ENCODE data around the gene RERE.
"Not testable (repeated sequence)": the region's sequence is repeated elsewhere in the genome, so short reads cannot be mapped to it uniquely, and the experiment has no call there.

The RERE gene

GRCh38 chr1:8502949-8503348 lies 314.5 kb downstream of the RERE start:
- H3K9me3 ChIP-seq (ENCODE audit: low read length); H3K27ac ChIP-seq (ENCODE audit: low read depth, low read length); H3K9ac ChIP-seq (ENCODE audit: low read length): not testable (repeated sequence)

GRCh38 chr1:8497210-8497819 lies 320.1 kb downstream of the RERE start:
- Histone ChIP-seq H3K9ac (ENCODE audit: low read length) (no peak overlapping the region), H3K4me1 (ENCODE audit: insufficient read depth, low read length) (no peaks in the 10 kb centered on the region), H3K27ac (ENCODE audit: low read depth, low read length) (no peak overlapping the region)

More at GRCh38 chr1:8502949-8503348, 314.5 kb downstream of the RERE start:
- H3K4me1 ChIP-seq (ENCODE audit: insufficient read depth, low read length); H3K27me3 ChIP-seq (ENCODE audit: control insufficient read depth in 1 of 2, insufficient read depth in 2 of 2, low read length in 2 of 2); H3K36me3 ChIP-seq (ENCODE audit: insufficient read depth, low read length); H3K4me3 ChIP-seq (ENCODE audit: low read depth in 1 of 2, low read length in 2 of 2): not testable (repeated sequence)

GRCh38 chr1:8496473-8496872 lies 321.0 kb downstream of the RERE start:
- Histone ChIP-seq H3K27ac (ENCODE audit: low read depth, low read length) (no peak overlapping the region), H3K9ac (ENCODE audit: low read length) (no peak overlapping the region), H3K4me3 (ENCODE audit: low read depth in 1 of 2, low read length in 2 of 2) (no peak overlapping the region), H3K4me1 (ENCODE audit: insufficient read depth, low read length) (no peaks in the 10 kb centered on the region), H3K27me3 (ENCODE audit: control insufficient read depth in 1 of 2, insufficient read depth in 2 of 2, low read length in 2 of 2) (no peaks in the 10 kb centered on the region), H3K36me3 (ENCODE audit: insufficient read depth, low read length) (peaks cover 18% of the 10 kb centered on the region), H3K9me3 (ENCODE audit: low read length) (no peaks in the 10 kb centered on the region)

More at GRCh38 chr1:8497210-8497819, 320.1 kb downstream of the RERE start:
- H3K4me3 ChIP-seq (ENCODE audit: low read depth in 1 of 2, low read length in 2 of 2): no peak overlapping the region
- no peaks in the 10 kb centered on the region for H3K27me3 ChIP-seq (ENCODE audit: control insufficient read depth in 1 of 2, insufficient read depth in 2 of 2, low read length in 2 of 2)
- H3K36me3 ChIP-seq (ENCODE audit: insufficient read depth, low read length): peaks cover 18% of the 10 kb centered on the region
- no peaks in the 10 kb centered on the region for H3K9me3 ChIP-seq (ENCODE audit: low read length)

GRCh38 chr1:8495928-8496401 lies 321.5 kb downstream of the RERE start:
- no peaks in the 10 kb centered on the region for H3K4me1 ChIP-seq (ENCODE audit: insufficient read depth, low read length)

GRCh38 chr1:8494681-8495080 lies 322.8 kb downstream of the RERE start:
- Histone ChIP-seq H3K27ac (ENCODE audit: low read depth, low read length) (no peak overlapping the region), H3K36me3 (ENCODE audit: insufficient read depth, low read length) (peaks cover 18% of the 10 kb centered on the region), H3K9ac (ENCODE audit: low read length) (no peak overlapping the region), H3K4me1 (ENCODE audit: insufficient read depth, low read length) (no peaks in the 10 kb centered on the region), H3K4me3 (ENCODE audit: low read depth in 1 of 2, low read length in 2 of 2) (no peak overlapping the region), H3K9me3 (ENCODE audit: low read length) (no peaks in the 10 kb centered on the region), H3K27me3 (ENCODE audit: control insufficient read depth in 1 of 2, insufficient read depth in 2 of 2, low read length in 2 of 2) (no peaks in the 10 kb centered on the region)

More at GRCh38 chr1:8495928-8496401, 321.5 kb downstream of the RERE start:
- Histone ChIP-seq H3K27me3 (ENCODE audit: control insufficient read depth in 1 of 2, insufficient read depth in 2 of 2, low read length in 2 of 2) (no peaks in the 10 kb centered on the region), H3K36me3 (ENCODE audit: insufficient read depth, low read length) (peaks cover 18% of the 10 kb centered on the region), H3K27ac (ENCODE audit: low read depth, low read length) (no peak overlapping the region), H3K9ac (ENCODE audit: low read length) (no peak overlapping the region), H3K9me3 (ENCODE audit: low read length) (no peaks in the 10 kb centered on the region), H3K4me3 (ENCODE audit: low read depth in 1 of 2, low read length in 2 of 2) (no peak overlapping the region)

- H3K36me3 ChIP-seq (ENCODE audit: insufficient read depth, low read length): peaks cover 18% of the 10 kb centered on the region
- no peak overlapping the region for H3K27ac ChIP-seq (ENCODE audit: low read depth, low read length)
- no peaks in the 10 kb centered on the region for H3K27me3 ChIP-seq (ENCODE audit: control insufficient read depth in 1 of 2, insufficient read depth in 2 of 2, low read length in 2 of 2)
- H3K9me3 ChIP-seq (ENCODE audit: low read length): no peaks in the 10 kb centered on the region
- no peak overlapping the region for H3K9ac ChIP-seq (ENCODE audit: low read length)
- no peaks in the 10 kb centered on the region for H3K4me1 ChIP-seq (ENCODE audit: insufficient read depth, low read length)
- H3K4me3 ChIP-seq (ENCODE audit: low read depth in 1 of 2, low read length in 2 of 2): no peak overlapping the region
These were observed 323.4 kb downstream of the RERE start for GRCh38 chr1:8493916-8494540.

GRCh38 chr1:8487249-8487648 lies 330.2 kb downstream of the RERE start:
- Histone ChIP-seq H3K4me3 (ENCODE audit: low read depth in 1 of 2, low read length in 2 of 2) (no peak overlapping the region), H3K36me3 (ENCODE audit: insufficient read depth, low read length) (no peaks in the 10 kb centered on the region), H3K4me1 (ENCODE audit: insufficient read depth, low read length) (peaks cover 7% of the 10 kb centered on the region), H3K27ac (ENCODE audit: low read depth, low read length) (no peak overlapping the region), H3K27me3 (ENCODE audit: control insufficient read depth in 1 of 2, insufficient read depth in 2 of 2, low read length in 2 of 2) (no peaks in the 10 kb centered on the region), H3K9ac (ENCODE audit: low read length) (no peak overlapping the region), H3K9me3 (ENCODE audit: low read length) (no peaks in the 10 kb centered on the region)

- H3K9me3 ChIP-seq (ENCODE audit: low read length): no peaks in the 10 kb centered on the region
- H3K4me3 ChIP-seq (ENCODE audit: low read depth in 1 of 2, low read length in 2 of 2): no peak overlapping the region
- H3K27me3 ChIP-seq (ENCODE audit: control insufficient read depth in 1 of 2, insufficient read depth in 2 of 2, low read length in 2 of 2): no peaks in the 10 kb centered on the region
- no peaks in the 10 kb centered on the region for H3K36me3 ChIP-seq (ENCODE audit: insufficient read depth, low read length)
- no peak overlapping the region for H3K9ac ChIP-seq (ENCODE audit: low read length)
- H3K27ac ChIP-seq (ENCODE audit: low read depth, low read length): no peak overlapping the region
- peaks cover 7% of the 10 kb centered on the region for H3K4me1 ChIP-seq (ENCODE audit: insufficient read depth, low read length)
These were observed 331.4 kb downstream of the RERE start for GRCh38 chr1:8486047-8486446.

GRCh38 chr1:8483586-8483985 lies 333.9 kb downstream of the RERE start:
- Histone ChIP-seq H3K4me3 (ENCODE audit: low read depth in 1 of 2, low read length in 2 of 2) (no peak overlapping the region), H3K27ac (ENCODE audit: low read depth, low read length) (no peak overlapping the region), H3K36me3 (ENCODE audit: insufficient read depth, low read length) (no peaks in the 10 kb centered on the region), H3K27me3 (ENCODE audit: control insufficient read depth in 1 of 2, insufficient read depth in 2 of 2, low read length in 2 of 2) (no peaks in the 10 kb centered on the region), H3K4me1 (ENCODE audit: insufficient read depth, low read length) (peaks cover 7% of the 10 kb centered on the region), H3K9ac (ENCODE audit: low read length) (no peak overlapping the region), H3K9me3 (ENCODE audit: low read length) (no peaks in the 10 kb centered on the region)

- H3K27ac ChIP-seq (ENCODE audit: low read depth, low read length): no peak overlapping the region
- H3K9ac ChIP-seq (ENCODE audit: low read length): no peak overlapping the region
- H3K4me3 ChIP-seq (ENCODE audit: low read depth in 1 of 2, low read length in 2 of 2): no peak overlapping the region
- no peaks in the 10 kb centered on the region for H3K9me3 ChIP-seq (ENCODE audit: low read length)
- H3K4me1 ChIP-seq (ENCODE audit: insufficient read depth, low read length): peaks cover 9% of the 10 kb centered on the region
- no peaks in the 10 kb centered on the region for H3K36me3 ChIP-seq (ENCODE audit: insufficient read depth, low read length)
- H3K27me3 ChIP-seq (ENCODE audit: control insufficient read depth in 1 of 2, insufficient read depth in 2 of 2, low read length in 2 of 2): no peaks in the 10 kb centered on the region
These were observed 334.5 kb downstream of the RERE start for GRCh38 chr1:8482979-8483381.

GRCh38 chr1:8481650-8482380 lies 335.6 kb downstream of the RERE start:
- no peaks in the 10 kb centered on the region for H3K36me3 ChIP-seq (ENCODE audit: insufficient read depth, low read length)
- H3K4me1 ChIP-seq (ENCODE audit: insufficient read depth, low read length): peaks cover 20% of the 10 kb centered on the region
- no peaks in the 10 kb centered on the region for H3K9me3 ChIP-seq (ENCODE audit: low read length)
- H3K9ac ChIP-seq (ENCODE audit: low read length): no peak overlapping the region
- H3K27ac ChIP-seq (ENCODE audit: low read depth, low read length): no peak overlapping the region
- no peaks in the 10 kb centered on the region for H3K27me3 ChIP-seq (ENCODE audit: control insufficient read depth in 1 of 2, insufficient read depth in 2 of 2, low read length in 2 of 2)
- no peak overlapping the region for H3K4me3 ChIP-seq (ENCODE audit: low read depth in 1 of 2, low read length in 2 of 2)

Data from muscle layer of colon (tissue), 2 donors.